Choroid plexus epithelial cell (primary cell): ENCODE data around the gene RBM47.
A peak's percentile ranks its signal among the peaks of the same experiment; 100 is the strongest.
"Not testable (repeated sequence)": the region's sequence is repeated elsewhere in the genome, so short reads cannot be mapped to it uniquely, and the experiment has no call there.

ENCODE experiments used
- DNase-seq: peaks from one replicate; pipeline ENCODE4 v3.0.0-alpha.2; 2010; ENCODE audit warnings: low read depth
- H3K4me3 ChIP-seq: 2 replicates; pipeline ENCODE4 v1.5.1; 2011; ENCODE audit warnings: low read depth, mild to moderate bottlenecking, control low read depth, low read length, moderate library complexity
- CTCF ChIP-seq: conservative IDR thresholded peaks from 2 replicates; pipeline ENCODE4 v1.5.1; 2011; ENCODE audit warnings: low read depth, mild to moderate bottlenecking, control low read depth, inconsistent platforms, low read length, moderate library complexity

RBM47 gene

GRCh38 chr4:40401096-40401495 is 228.6 kb downstream of the RBM47 start:
- no peak overlapping the region for H3K4me3 ChIP-seq
- TF ChIP-seq CTCF = no peak
- DNase-seq = no peak

- no peak for TF ChIP-seq CTCF
- no peak for DNase-seq
These were observed 230.1 kb downstream of the RBM47 start for GRCh38 chr4:40399578-40399977.

GRCh38 chr4:40395908-40396793 is 233.5 kb downstream of the RBM47 start:
- TF ChIP-seq CTCF = no peak
- H3K4me3 ChIP-seq = no peak overlapping the region
- DNase-seq = peak; percentile 77

More at GRCh38 chr4:40399578-40399977, 230.1 kb downstream of the RBM47 start:
- H3K4me3 ChIP-seq = no peak overlapping the region

- H3K4me3 ChIP-seq = no peak overlapping the region
- TF ChIP-seq CTCF = no peak
- no peak for DNase-seq
These were observed 234.3 kb downstream of the RBM47 start for GRCh38 chr4:40395166-40395900.

GRCh38 chr4:40394236-40394635 is 235.4 kb downstream of the RBM47 start:
- no peak for TF ChIP-seq CTCF
- H3K4me3 ChIP-seq = no peak overlapping the region
- DNase-seq = no peak

GRCh38 chr4:40392241-40392640 is 237.4 kb downstream of the RBM47 start:
- not testable (repeated sequence) for DNase-seq

GRCh38 chr4:40389986-40390385 is 239.7 kb downstream of the RBM47 start:
- DNase-seq = no peak
- no peak for TF ChIP-seq CTCF
- H3K4me3 ChIP-seq = no peak overlapping the region

More at GRCh38 chr4:40392241-40392640, 237.4 kb downstream of the RBM47 start:
- not testable (repeated sequence) for H3K4me3 ChIP-seq
